GM19324 (cell line): Measurements from ENCODE around the gene PKD1.
"Not testable (repeated sequence)": the region's sequence is repeated elsewhere in the genome, so short reads cannot be mapped to it uniquely, and the experiment has no call there.

Experiments used
- ATAC-seq: cut with Tn5 transposase; IDR thresholded peaks from one replicate; pipeline ENCODE4 v1.9.1; 2021; ENCODE audit warnings: mild to moderate bottlenecking, moderate library complexity; ENCODE audit not compliant: unreplicated experiment, low FRiP score

PKD1 gene

GRCh38 chr16:2152695-2153506 lies 17.2 kb upstream of the PKD1 start:
- no peak for ATAC-seq

GRCh38 chr16:2151188-2152091 lies 15.7 kb upstream of the PKD1 start:
- ATAC-seq: no peak

- ATAC-seq: no peak
These were observed 14.9 kb upstream of the PKD1 start for GRCh38 chr16:2150418-2151187.

GRCh38 chr16:2149630-2150417 lies 14.1 kb upstream of the PKD1 start:
- ATAC-seq: no peak

- ATAC-seq: no peak
These were observed 13.3 kb upstream of the PKD1 start for GRCh38 chr16:2148714-2149629.

GRCh38 chr16:2147981-2148671 lies 12.4 kb upstream of the PKD1 start, which contains the start of gene RAB26:
Gene RAB26, plus strand, starts transcription at chr16:2148625. Its CDS starts 159 bp downstream, at chr16:2148784.
- ATAC-seq: peak; percentile 37

GRCh38 chr16:2147378-2147777 lies 11.7 kb upstream of the PKD1 start:
- ATAC-seq: no peak

- ATAC-seq: no peak
These were observed 10.1 kb upstream of the PKD1 start for GRCh38 chr16:2145843-2146242.

- no peak for ATAC-seq
These were observed 8.3 kb upstream of the PKD1 start for GRCh38 chr16:2143878-2144485.

- ATAC-seq: no peak
These were observed 7.5 kb upstream of the PKD1 start for GRCh38 chr16:2142942-2143877.

- not testable (repeated sequence) for ATAC-seq
These were observed 627 bp downstream of the PKD1 start for GRCh38 chr16:2135071-2135470.

- ATAC-seq: not testable (repeated sequence)
These were observed 1.9 kb downstream of the PKD1 start for GRCh38 chr16:2133797-2134196.

GRCh38 chr16:2129890-2130447 lies 5.7 kb downstream of the PKD1 start:
- ATAC-seq: not testable (repeated sequence)

- ATAC-seq: not testable (repeated sequence)
These were observed 6.4 kb downstream of the PKD1 start for GRCh38 chr16:2129251-2129650.

- not testable (repeated sequence) for ATAC-seq
These were observed 7.9 kb downstream of the PKD1 start for GRCh38 chr16:2127630-2128280.
